Left ventricle myocardium inferior (tissue), 1 donor: ENCODE measurements around the gene SYTL3. TPM values are rescaled to one million over a fixed set of nuclear protein-coding genes. Genes with fewer than 3 reads are reported as not detected.

Source experiments
- DNase-seq: peaks from one replicate; pipeline ENCODE4 v3.0.0-alpha.2; 2020
- H3K27ac ChIP-seq: fragments of 200-600 bp; replicated peaks from 2 replicates; pipeline ENCODE4 v1.8.0; 2021
- H3K27me3 ChIP-seq: fragments of 200-600 bp; 2 replicates; pipeline ENCODE4 v1.8.0; 2021; ENCODE audit warnings: low read depth
- H3K36me3 ChIP-seq: fragments of 200-600 bp; 2 replicates; pipeline ENCODE4 v1.8.0; 2021
- H3K4me1 ChIP-seq: fragments of 200-600 bp; 2 replicates; pipeline ENCODE4 v1.8.0; 2021
- H3K4me3 ChIP-seq: fragments of 200-600 bp; 2 replicates; pipeline ENCODE4 v1.8.0; 2021; ENCODE audit warnings: mild to moderate bottlenecking, moderate library complexity
- H3K9me3 ChIP-seq: fragments of 200-600 bp; replicated peaks from 2 replicates; pipeline ENCODE4 v1.8.0; 2021
- CTCF ChIP-seq: fragments of 200-600 bp; IDR thresholded peaks from 2 replicates; pipeline ENCODE4 v1.8.0; 2021; ENCODE audit warnings: antibody characterized with exemption, mild to moderate bottlenecking, borderline replicate concordance
- intact Hi-C: fragments of 100-400 bp; cut with micrococcal nuclease; formaldehyde crosslinking; loops from one replicate; pipeline ENCODE4 v1.11.0; 2022
- total RNA-seq: library from RNA; stranded (reverse); fragmentation: NEBNext Ultra II Directional; extraction: Animal tissue kit (Norgen Biotek cat#: 25700); gene quantifications from one replicate; pipeline ENCODE4 v1.2.1, GENCODE V29; 2021
- donor health status: DM: no; HTN: yes; CAD: no; lungs with severe emphysema.

Gene SYTL3
- total RNA-seq, 1 donor from 2014 or later, result 11.2 TPM

- Histone ChIP-seq H3K9me3 (no peaks in the 10 kb centered on the region), H3K27me3 (no peaks in the 10 kb centered on the region), H3K27ac (peak overlapping the region; percentile 94), H3K4me3 (peak overlapping the region; percentile 78), H3K36me3 (peaks cover 16% of the 10 kb centered on the region), H3K4me1 (peaks cover 71% of the 10 kb centered on the region)
- no peak for DNase-seq
- intact Hi-C loops, result no loop called here
- no peak for TF ChIP-seq CTCF
These were observed 7.7 kb upstream of the SYTL3 start for GRCh38 chr6:158642097-158642601.

DNA sequence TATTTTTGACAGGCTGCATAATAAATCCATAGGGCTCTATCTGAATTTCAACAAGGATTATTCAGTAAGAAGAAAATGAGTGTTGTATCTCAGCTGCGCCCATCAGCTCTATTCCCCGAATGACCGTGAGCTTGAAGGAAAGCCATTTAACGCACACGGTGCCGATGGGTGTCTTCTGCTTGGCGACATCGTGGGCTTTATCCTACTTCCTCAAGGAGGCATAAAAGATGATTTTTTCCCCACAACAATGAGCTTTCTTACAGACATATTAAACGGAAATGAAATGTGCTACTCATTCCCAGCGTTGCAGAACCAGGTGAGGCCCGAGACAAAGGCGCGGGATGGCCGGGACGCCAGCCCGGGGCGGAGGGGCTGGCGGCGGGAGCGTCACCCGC, 6.0 kb upstream of the SYTL3 start:
- Histone ChIP-seq H3K27ac (peak overlapping the region; percentile 94), H3K4me1 (peaks cover 76% of the 10 kb centered on the region), H3K9me3 (no peaks in the 10 kb centered on the region), H3K27me3 (no peaks in the 10 kb centered on the region), H3K4me3 (peak overlapping the region; percentile 78), H3K36me3 (peaks cover 10% of the 10 kb centered on the region)
- intact Hi-C loops, result no loop called here
- TF ChIP-seq CTCF, result no peak
- DNase-seq, result no peak

- Histone ChIP-seq H3K27me3 (no peaks in the 10 kb centered on the region), H3K9me3 (no peaks in the 10 kb centered on the region), H3K4me3 (peak within 1 kb of the TSS; percentile 78), H3K4me1 (peaks cover 76% of the 10 kb centered on the region), H3K36me3 (peaks cover 10% of the 10 kb centered on the region), H3K27ac (peak within 1 kb of the TSS; percentile 94)
- TF ChIP-seq CTCF, result no peak
- intact Hi-C loops, result no loop called here
- DNase-seq, result peak; percentile 95
These were observed 5.4 kb upstream of the SYTL3 start, which contains the start of gene DYNLT1 for GRCh38 chr6:158644231-158645063. Gene DYNLT1, minus strand, starts transcription at chr6:158644743. Its CDS starts 35 bp downstream, at chr6:158644708.

DNA sequence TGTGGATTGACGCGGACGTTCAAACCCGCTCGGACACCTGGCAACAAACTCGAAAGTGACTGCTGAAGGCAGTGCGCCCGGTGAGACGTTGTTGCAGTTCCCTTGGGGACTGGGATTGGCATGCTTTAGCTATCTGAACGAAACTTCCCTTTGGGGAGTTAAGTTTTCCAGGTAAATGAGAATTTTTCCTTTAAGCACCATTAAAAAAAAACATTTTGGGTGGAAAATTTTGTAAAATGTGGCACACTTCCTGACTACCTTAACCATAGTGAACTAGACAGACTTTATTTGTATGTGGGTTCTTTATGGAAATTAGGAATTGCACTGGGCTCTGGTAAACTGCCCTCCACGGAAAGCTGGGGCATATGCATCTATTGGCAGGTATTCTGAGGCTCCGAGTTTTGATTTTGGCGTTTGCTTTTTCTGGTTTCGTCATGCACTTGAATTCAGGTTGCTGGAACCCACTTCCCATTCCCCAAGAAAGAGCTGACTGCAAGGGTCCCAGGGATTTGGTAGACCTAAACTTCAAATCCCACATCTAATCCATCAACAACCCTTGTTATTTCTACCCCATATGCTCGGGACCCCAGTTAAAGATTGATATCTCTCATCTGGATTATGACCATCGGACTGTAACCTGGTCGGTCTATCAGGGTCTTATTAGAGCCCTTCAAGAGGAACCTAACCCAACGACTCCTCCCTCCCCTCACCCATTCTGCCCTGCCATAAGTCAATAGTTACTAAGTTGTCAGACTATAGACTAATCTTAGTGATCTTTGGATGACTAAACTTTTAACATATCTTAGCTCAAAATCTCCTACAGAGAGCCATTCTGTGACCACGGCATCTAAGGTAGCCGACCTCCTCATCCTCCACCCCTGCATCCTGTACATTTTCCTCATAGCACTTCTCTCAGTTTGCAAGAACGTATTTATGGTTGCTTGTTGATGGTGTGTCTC, 4.5 kb upstream of the SYTL3 start:
- H3K9me3 ChIP-seq, result no peaks in the 10 kb centered on the region
- TF ChIP-seq CTCF, result no peak
- peak overlapping the region; percentile 78 for H3K4me3 ChIP-seq
- intact Hi-C loops, result no loop called here
- no peaks in the 10 kb centered on the region for H3K27me3 ChIP-seq
- peak overlapping the region; percentile 94 for H3K27ac ChIP-seq
- peaks cover 6% of the 10 kb centered on the region for H3K36me3 ChIP-seq
- no peak for DNase-seq
- H3K4me1 ChIP-seq, result peaks cover 71% of the 10 kb centered on the region
